GM21526 (cell line): Measurements from ENCODE around the gene GLTP.
"Not testable (repeated sequence)": the region's sequence is repeated elsewhere in the genome, so short reads cannot be mapped to it uniquely, and the experiment has no call there.

Experiments
- ATAC-seq: cut with Tn5 transposase; IDR thresholded peaks from one replicate; pipeline ENCODE4 v1.9.1; 2021; ENCODE audit warnings: moderate library complexity; ENCODE audit not compliant: unreplicated experiment, low FRiP score

GLTP gene

GRCh38 chr12:109879351-109880042 lies 844 bp downstream of the GLTP start:
- no peak for ATAC-seq

- no peak for ATAC-seq
Measured at GRCh38 chr12:109878749-109879148, 1.6 kb downstream of the GLTP start.

- ATAC-seq = no peak
Measured at GRCh38 chr12:109878247-109878625, 2.1 kb downstream of the GLTP start.

- ATAC-seq = no peak
Measured at GRCh38 chr12:109877504-109878246, 2.7 kb downstream of the GLTP start.

- no peak for ATAC-seq
Measured at GRCh38 chr12:109876406-109876805, 3.9 kb downstream of the GLTP start.

- no peak for ATAC-seq
Measured at GRCh38 chr12:109875572-109876131, 4.7 kb downstream of the GLTP start.

- ATAC-seq = no peak
Measured at GRCh38 chr12:109873653-109874052, 6.7 kb downstream of the GLTP start.

GRCh38 chr12:109871668-109872314 lies 8.6 kb downstream of the GLTP start:
- no peak for ATAC-seq

GRCh38 chr12:109870648-109871047 lies 9.7 kb downstream of the GLTP start:
- ATAC-seq = no peak

GRCh38 chr12:109868182-109869051 lies 11.9 kb downstream of the GLTP start:
- no peak for ATAC-seq

- ATAC-seq = no peak
Measured at GRCh38 chr12:109864916-109865315, 15.4 kb downstream of the GLTP start.

GRCh38 chr12:109863847-109864712 lies 16.3 kb downstream of the GLTP start:
- ATAC-seq = no peak

- ATAC-seq = not testable (repeated sequence)
Measured at GRCh38 chr12:109862491-109862890, 17.9 kb downstream of the GLTP start.

GRCh38 chr12:109861689-109862314 lies 18.5 kb downstream of the GLTP start:
- ATAC-seq = no peak

- no peak for ATAC-seq
Measured at GRCh38 chr12:109860977-109861376, 19.4 kb downstream of the GLTP start.

- no peak for ATAC-seq
Measured at GRCh38 chr12:109858764-109859163, 21.6 kb downstream of the GLTP start.

- ATAC-seq = no peak
Measured at GRCh38 chr12:109857715-109858114, 22.6 kb downstream of the GLTP start.

GRCh38 chr12:109855377-109855776 lies 25.0 kb downstream of the GLTP start:
- ATAC-seq = no peak

- ATAC-seq = not testable (repeated sequence)
Measured at GRCh38 chr12:109850518-109850917, 29.8 kb downstream of the GLTP start.
